Stimulated activated naive CD4-positive, alpha-beta T cell treated with Interleukin-2 at 50 U/mL for 16 hours (primary cell): ENCODE measurements around the gene TUBA1B.
A peak's percentile ranks its signal among the peaks of the same experiment; 100 is the strongest.

Source experiments
- DNase-seq: peaks from one replicate; lab custom pipeline; 2025; lab: John Stamatoyannopoulos, UW

TUBA1B gene

GRCh38 chr12:49089821-49090773, 41.1 kb downstream of the TUBA1B start:
- peak; percentile 22 for DNase-seq

- DNase-seq: no peak
These were observed 42.3 kb downstream of the TUBA1B start for GRCh38 chr12:49088932-49089330.

DNA sequence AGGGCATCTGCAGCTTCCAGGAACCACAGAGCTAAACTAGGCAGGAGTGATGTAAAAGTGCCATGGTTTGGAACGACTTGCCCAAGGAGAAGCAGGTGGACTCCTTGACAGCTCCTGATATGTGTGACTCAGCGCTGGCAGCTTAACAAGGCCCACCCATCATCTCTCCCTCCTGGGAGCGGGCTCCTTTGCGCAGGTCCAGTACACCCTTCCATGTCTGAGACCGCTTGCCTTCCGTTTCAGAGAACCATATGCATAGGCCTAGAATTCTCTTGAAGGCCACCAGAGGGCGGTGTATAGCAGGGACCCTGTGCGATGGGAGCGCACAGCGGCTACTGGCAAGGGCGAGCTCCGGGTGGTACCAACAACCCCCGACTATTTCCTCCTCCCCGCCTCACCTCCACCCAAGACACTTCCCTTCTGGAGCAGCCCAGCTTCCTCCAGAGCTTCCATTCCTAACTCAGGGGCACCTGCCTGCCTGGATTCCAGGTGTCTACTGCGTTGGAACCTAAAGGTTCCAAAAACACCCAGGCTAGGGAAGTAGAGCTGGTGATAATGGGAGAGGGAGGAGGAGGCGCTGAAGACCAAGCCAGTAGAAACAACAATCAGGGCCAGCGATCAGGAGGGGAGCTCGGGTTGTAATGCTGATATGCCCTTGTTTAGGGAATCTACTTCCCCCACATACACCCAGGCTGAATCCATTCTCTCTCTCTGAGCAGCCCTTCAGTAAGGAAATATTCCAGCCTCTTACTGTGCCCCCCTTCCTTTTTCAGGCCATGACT, 42.9 kb downstream of the TUBA1B start:
- peak; percentile 52 for DNase-seq

- DNase-seq: no peak
These were observed 45.1 kb downstream of the TUBA1B start for GRCh38 chr12:49086116-49086515.

GRCh38 chr12:49084438-49084837, 46.8 kb downstream of the TUBA1B start:
- no peak for DNase-seq

GRCh38 chr12:49079793-49080192, 51.4 kb downstream of the TUBA1B start:
- DNase-seq: no peak
